ENCODE results near the gene ITGA2.

The ITGA2 gene

GRCh38 chr5:53022930-53023511 is 33.9 kb downstream of the ITGA2 start:
- no peak for DNase-seq

GRCh38 chr5:53023969-53024368 is 34.8 kb downstream of the ITGA2 start:
- no peak for DNase-seq

- no peak for DNase-seq
Observed at GRCh38 chr5:53024535-53024934, 35.4 kb downstream of the ITGA2 start.

GRCh38 chr5:53025487-53025886 is 36.3 kb downstream of the ITGA2 start:
- no peak for DNase-seq

GRCh38 chr5:53027913-53028312 is 38.8 kb downstream of the ITGA2 start:
- no peak for DNase-seq

GRCh38 chr5:53029608-53030007 is 40.5 kb downstream of the ITGA2 start:
- no peak for DNase-seq

- DNase-seq = no peak
Observed at GRCh38 chr5:53030893-53031292, 41.7 kb downstream of the ITGA2 start.

- DNase-seq = no peak
Observed at GRCh38 chr5:53031695-53032096, 42.5 kb downstream of the ITGA2 start.

GRCh38 chr5:53032188-53032587 is 43.0 kb downstream of the ITGA2 start:
- DNase-seq = no peak

GRCh38 chr5:53034832-53035231 is 45.7 kb downstream of the ITGA2 start:
- DNase-seq = no peak

- no peak for DNase-seq
Observed at GRCh38 chr5:53035868-53036381, 46.8 kb downstream of the ITGA2 start.

- DNase-seq = no peak
Observed at GRCh38 chr5:53037141-53037859, 48.1 kb downstream of the ITGA2 start.

- no peak for DNase-seq
Observed at GRCh38 chr5:53038196-53038847, 49.2 kb downstream of the ITGA2 start.

GRCh38 chr5:53039855-53040254 is 50.7 kb downstream of the ITGA2 start:
- DNase-seq = no peak

GRCh38 chr5:53041071-53041692 is 52.0 kb downstream of the ITGA2 start:
- DNase-seq = no peak

- no peak for DNase-seq
Observed at GRCh38 chr5:53041740-53042139, 52.6 kb downstream of the ITGA2 start.

- no peak for DNase-seq
Observed at GRCh38 chr5:53045263-53045662, 56.1 kb downstream of the ITGA2 start.

- DNase-seq = no peak
Observed at GRCh38 chr5:53048248-53048647, 59.1 kb downstream of the ITGA2 start.

GRCh38 chr5:53052499-53052898 is 63.3 kb downstream of the ITGA2 start:
- no peak for DNase-seq

GRCh38 chr5:53053364-53053763 is 64.2 kb downstream of the ITGA2 start:
- DNase-seq = no peak

GRCh38 chr5:53055365-53055764 is 66.2 kb downstream of the ITGA2 start:
- no peak for DNase-seq

GRCh38 chr5:53059281-53059680 is 70.1 kb downstream of the ITGA2 start:
- DNase-seq = no peak

- no peak for DNase-seq
Observed at GRCh38 chr5:53063176-53063575, 74.0 kb downstream of the ITGA2 start.

- DNase-seq = no peak
Observed at GRCh38 chr5:53063791-53064190, 74.6 kb downstream of the ITGA2 start.

Measured in NCI-H2029 treated with DMSO at 0.1 percent for 48 hours (cell line).